ENCODE results near the gene PCBD1.

Gene PCBD1

GRCh38 chr10:70846795-70847194 lies 41.6 kb downstream of the PCBD1 start:
- Histone ChIP-seq H3K9ac (ENCODE audit: low read length) (no peak overlapping the region), H3K9me3 (replicated peaks; ENCODE audit: insufficient read depth, low read length) (no peaks in the 10 kb centered on the region), H2AFZ (ENCODE audit: low read length) (no peak overlapping the region), H3K9me2 (replicated peaks; ENCODE audit: insufficient read depth, low read length) (no peaks in the 10 kb centered on the region), H3K79me2 (ENCODE audit: low read length) (no peaks in the 10 kb centered on the region), H3K27me3 (replicated peaks; ENCODE audit: insufficient read depth, low read length) (no peaks in the 10 kb centered on the region), H3K4me3 (ENCODE audit: low read length) (no peak overlapping the region), H3F3A (ENCODE audit: insufficient read depth, low read length) (no peaks in the 10 kb centered on the region), H4K20me1 (ENCODE audit: insufficient read depth, low read length) (no peaks in the 10 kb centered on the region), H3K4me1 (ENCODE audit: low read length) (0 out of 2 replicates have a peak, but pooled peaks cover 3% of the 10 kb centered on the region), H3K36me3 (replicated peaks; ENCODE audit: insufficient read depth, low read length) (no peaks in the 10 kb centered on the region), H3K4me2 (ENCODE audit: low read depth, low read length) (no peak overlapping the region), H3K27ac (ENCODE audit: low read length) (no peak overlapping the region)
- TF ChIP-seq EZH2phosphoT487 (IDR thresholded peaks at IDR 0.05; ENCODE audit: low read length): no peak
- no peak for TF ChIP-seq CTCF (IDR thresholded peaks at IDR 0.05; ENCODE audit: low read length)
- no peak for TF ChIP-seq EZH2 (optimal IDR thresholded peaks at IDR 0.05; ENCODE audit: low read depth, low read length)
- DNase-seq: no peak

- Histone ChIP-seq H3K27ac (ENCODE audit: low read length) (no peak overlapping the region), H3K36me3 (replicated peaks; ENCODE audit: insufficient read depth, low read length) (no peaks in the 10 kb centered on the region)
Observed at GRCh38 chr10:70845816-70846215, 42.5 kb downstream of the PCBD1 start.

DNA sequence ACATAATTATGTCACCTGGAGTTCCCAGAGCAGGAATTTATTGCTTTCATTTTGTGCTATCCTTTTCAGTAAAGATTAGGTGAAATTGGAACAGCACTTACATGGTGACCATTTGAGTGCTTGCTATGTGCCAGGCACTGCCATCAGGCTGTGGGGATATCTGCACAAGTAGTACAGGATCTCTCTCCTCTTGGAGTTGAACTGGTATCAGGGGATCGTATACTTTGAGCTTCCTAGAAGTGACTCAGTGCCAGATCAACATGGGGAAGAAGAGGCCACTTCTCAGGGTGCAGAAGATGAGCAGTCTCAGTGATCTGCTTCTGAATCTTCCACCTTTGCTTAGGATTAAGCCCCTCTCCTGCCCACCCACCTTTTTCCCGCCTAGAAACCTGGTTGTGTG lies 43.1 kb downstream of the PCBD1 start:
- Histone ChIP-seq H4K20me1 (ENCODE audit: insufficient read depth, low read length) (no peaks in the 10 kb centered on the region), H3K27me3 (replicated peaks; ENCODE audit: insufficient read depth, low read length) (no peaks in the 10 kb centered on the region), H3K9me3 (replicated peaks; ENCODE audit: insufficient read depth, low read length) (no peaks in the 10 kb centered on the region), H3K4me2 (ENCODE audit: low read depth, low read length) (no peak overlapping the region), H3K4me3 (ENCODE audit: low read length) (no peak overlapping the region), H3K27ac (ENCODE audit: low read length) (no peak overlapping the region), H3K36me3 (replicated peaks; ENCODE audit: insufficient read depth, low read length) (no peaks in the 10 kb centered on the region), H3F3A (ENCODE audit: insufficient read depth, low read length) (no peaks in the 10 kb centered on the region), H3K79me2 (ENCODE audit: low read length) (no peaks in the 10 kb centered on the region), H3K4me1 (ENCODE audit: low read length) (0 out of 2 replicates have a peak, but pooled peaks cover 3% of the 10 kb centered on the region), H2AFZ (ENCODE audit: low read length) (no peak overlapping the region), H3K9ac (ENCODE audit: low read length) (no peak overlapping the region), H3K9me2 (replicated peaks; ENCODE audit: insufficient read depth, low read length) (no peaks in the 10 kb centered on the region)
- TF ChIP-seq EZH2phosphoT487 (IDR thresholded peaks at IDR 0.05; ENCODE audit: low read length) (no peak), EZH2 (optimal IDR thresholded peaks at IDR 0.05; ENCODE audit: low read depth, low read length) (no peak), CTCF (IDR thresholded peaks at IDR 0.05; ENCODE audit: low read length) (no peak)
- no peak for DNase-seq

More at GRCh38 chr10:70845816-70846215, 42.5 kb downstream of the PCBD1 start:
- H3K9ac ChIP-seq (ENCODE audit: low read length): no peak overlapping the region
- no peaks in the 10 kb centered on the region for H3K27me3 ChIP-seq (replicated peaks; ENCODE audit: insufficient read depth, low read length)
- no peaks in the 10 kb centered on the region for H3F3A ChIP-seq (ENCODE audit: insufficient read depth, low read length)
- no peaks in the 10 kb centered on the region for H3K9me3 ChIP-seq (replicated peaks; ENCODE audit: insufficient read depth, low read length)
- DNase-seq: no peak
- no peaks in the 10 kb centered on the region for H3K9me2 ChIP-seq (replicated peaks; ENCODE audit: insufficient read depth, low read length)
- H3K4me1 ChIP-seq (ENCODE audit: low read length): 0 out of 2 replicates have a peak, but pooled peaks cover 3% of the 10 kb centered on the region
- H3K4me2 ChIP-seq (ENCODE audit: low read depth, low read length): no peak overlapping the region
- H4K20me1 ChIP-seq (ENCODE audit: insufficient read depth, low read length): no peaks in the 10 kb centered on the region
- no peaks in the 10 kb centered on the region for H3K79me2 ChIP-seq (ENCODE audit: low read length)
- TF ChIP-seq EZH2phosphoT487 (IDR thresholded peaks at IDR 0.05; ENCODE audit: low read length) (no peak), EZH2 (optimal IDR thresholded peaks at IDR 0.05; ENCODE audit: low read depth, low read length) (no peak), CTCF (IDR thresholded peaks at IDR 0.05; ENCODE audit: low read length) (no peak)
- no peak overlapping the region for H3K4me3 ChIP-seq (ENCODE audit: low read length)
- no peak overlapping the region for H2AFZ ChIP-seq (ENCODE audit: low read length)

All from MM.1S (cell line).